CD14-positive monocyte (primary cell): ENCODE results near the gene RPS6KA2. TPM values are rescaled to one million over a fixed set of nuclear protein-coding genes. Genes with fewer than 3 reads are reported as not detected.

Experiments used
- DNase-seq, 3 donors: peaks; one replicate each; pipeline ENCODE4 v3.0.0-alpha.2; 2011 to 2022
- H2AFZ ChIP-seq: 2 replicates; pipeline ENCODE4 v1.6.0; 2012; ENCODE audit warnings: mild to moderate bottlenecking, low read depth, low read length, inconsistent platforms; ENCODE audit not compliant: insufficient read depth, poor library complexity, severe bottlenecking
- H3K27ac ChIP-seq, 2 donors: 1 replicate in 1 of 2; 2 replicates in 1 of 2; pipeline ENCODE4 v1.5.1; 2012 to 2013; ENCODE audit warnings: low read length in 2 of 2, control low read depth in 1 of 2, inconsistent platforms in 1 of 2, low read depth in 1 of 2, mild to moderate bottlenecking in 1 of 2
- H3K27me3 ChIP-seq, 2 donors: one replicate each; pipeline versions ENCODE4 v1.6.0 to v1.6.1; 2011 to 2013; ENCODE audit warnings: low read length in 2 of 2; ENCODE audit not compliant: control insufficient read depth in 2 of 2, insufficient read depth in 2 of 2
- H3K36me3 ChIP-seq, 2 donors: replicated peaks in 1 of 2; 1 replicate in 1 of 2; 2 replicates in 1 of 2; pipeline versions ENCODE4 v1.5.1 to v1.6.1; 2012 to 2013; ENCODE audit warnings: low read length in 2 of 2, control low read depth in 1 of 2, inconsistent platforms in 1 of 2, mild to moderate bottlenecking in 1 of 2; ENCODE audit not compliant: insufficient read depth in 2 of 2, control insufficient read depth in 1 of 2
- H3K4me1 ChIP-seq, 2 donors: 1 replicate in 1 of 2; 2 replicates in 1 of 2; pipeline versions ENCODE4 v1.5.1 to v1.6.1; 2012 to 2013; ENCODE audit warnings: low read length in 2 of 2, control low read depth in 1 of 2, inconsistent platforms in 1 of 2, mild to moderate bottlenecking in 1 of 2, moderate library complexity in 1 of 2; ENCODE audit not compliant: insufficient read depth in 2 of 2, control insufficient read depth in 1 of 2
- H3K4me2 ChIP-seq: replicated peaks from 2 replicates; pipeline ENCODE3; 2012; ENCODE audit warnings: low read length, moderate library complexity, mild to moderate bottlenecking; ENCODE audit not compliant: poor library complexity, severe bottlenecking; ENCODE audit errors: extremely low read depth
- H3K4me3 ChIP-seq, 3 experiments: fragments of 200-600 bp in 1 of 3; sonication (generic) in 1 of 3; replicated peaks in 1 of 3; 1 replicate in 2 of 3; 2 replicates in 1 of 3; pipeline ENCODE4 v1.5.1; 2011 to 2013; ENCODE audit warnings: low read length in 3 of 3, mild to moderate bottlenecking in 3 of 3, control low read depth in 2 of 3, low read depth in 2 of 3, inconsistent platforms in 1 of 3, moderate library complexity in 1 of 3
- H3K79me2 ChIP-seq: 2 replicates; pipeline ENCODE4 v1.6.0; 2012; ENCODE audit warnings: mild to moderate bottlenecking, control low read depth, inconsistent platforms, low read length, moderate library complexity; ENCODE audit not compliant: insufficient read depth
- H3K9ac ChIP-seq: 2 replicates; pipeline ENCODE4 v1.6.0; 2017; ENCODE audit warnings: low read length, mild to moderate bottlenecking; ENCODE audit not compliant: insufficient read depth, poor library complexity, severe bottlenecking
- H3K9me3 ChIP-seq, 2 donors: replicated peaks in 1 of 2; 1 replicate in 1 of 2; 2 replicates in 1 of 2; pipeline versions ENCODE4 v1.5.1 to v1.6.1; 2012 to 2013; ENCODE audit warnings: low read length in 2 of 2, control low read depth in 1 of 2; ENCODE audit not compliant: control insufficient read depth in 1 of 2, insufficient read depth in 1 of 2
- H4K20me1 ChIP-seq: 2 replicates; pipeline ENCODE4 v1.6.0; 2012; ENCODE audit warnings: mild to moderate bottlenecking, low read length, control low read depth, moderate library complexity; ENCODE audit not compliant: insufficient read depth
- H3K27ac Mint-ChIP-seq, 7 donors: one replicate each; pipeline ENCODE4 v1.8.0; 2020; ENCODE audit warnings: mild to moderate bottlenecking in 7 of 7, mixed read lengths in 7 of 7, moderate library complexity in 6 of 7, inconsistent platforms in 2 of 7
- H3K27me3 Mint-ChIP-seq, 3 donors: one replicate each; pipeline ENCODE4 v1.8.0; 2021 to 2022; ENCODE audit warnings: low read depth in 3 of 3, mild to moderate bottlenecking in 3 of 3, mixed read lengths in 3 of 3, moderate library complexity in 3 of 3, inconsistent platforms in 1 of 3
- H3K36me3 Mint-ChIP-seq, 2 donors: one replicate each; pipeline ENCODE4 v1.8.0; 2020; ENCODE audit warnings: mixed read lengths in 2 of 2, inconsistent platforms in 1 of 2, mild to moderate bottlenecking in 1 of 2
- H3K4me1 Mint-ChIP-seq: one replicate; pipeline ENCODE4 v1.8.0; 2020; ENCODE audit warnings: mild to moderate bottlenecking, mixed read lengths
- H3K4me3 Mint-ChIP-seq, 2 donors: one replicate each; pipeline ENCODE4 v1.8.0; 2020; ENCODE audit warnings: mild to moderate bottlenecking in 2 of 2, mixed read lengths in 2 of 2, moderate library complexity in 1 of 2
- H3K9me3 Mint-ChIP-seq, 7 donors: one replicate each; pipeline ENCODE4 v1.8.0; 2020 to 2022; ENCODE audit warnings: mixed read lengths in 7 of 7, mild to moderate bottlenecking in 6 of 7, moderate library complexity in 6 of 7, inconsistent platforms in 2 of 7
- WGBS: methylation state at CpG from one replicate; pipeline ENCODE4 v1.1.5; 2013; ENCODE audit warnings: missing lambda C conversion rate; ENCODE audit not compliant: insufficient coverage; 5-methylcytosine and 5-hydroxymethylcytosine counted together
- intact Hi-C, 2 donors: fragments of 100-400 bp; cut with micrococcal nuclease; formaldehyde crosslinking; loops; one replicate each; pipeline versions ENCODE4 v1.15.0 to v1.15.1; 2023
- polyA plus RNA-seq, 3 donors: library from polyadenylated mRNA; depleted of rRNA in 1 of 3; unstranded in 2 of 3; stranded (reverse) in 1 of 3; fragments of 300-500 nt in 2 of 3; fragments of >200 nt in 1 of 3; fragmentation: Illumina TruSeq in 2 of 3; gene quantifications; 1 replicate in 2 of 3; 2 replicates in 1 of 3; pipeline ENCODE4 v1.2.3, GENCODE V29; 2012 to 2021
- TF ChIP-seq, protein P1 (sequence below): fragments of 200-600 bp; IDR thresholded peaks from one replicate; pipeline ENCODE4 v1.8.0; 2022; ENCODE audit warnings: antibody characterized with exemption, mild to moderate bottlenecking

RPS6KA2 gene
- polyA plus RNA-seq, 3 donors: 1.4 to 3.1 (median 1.9) TPM

DNA sequence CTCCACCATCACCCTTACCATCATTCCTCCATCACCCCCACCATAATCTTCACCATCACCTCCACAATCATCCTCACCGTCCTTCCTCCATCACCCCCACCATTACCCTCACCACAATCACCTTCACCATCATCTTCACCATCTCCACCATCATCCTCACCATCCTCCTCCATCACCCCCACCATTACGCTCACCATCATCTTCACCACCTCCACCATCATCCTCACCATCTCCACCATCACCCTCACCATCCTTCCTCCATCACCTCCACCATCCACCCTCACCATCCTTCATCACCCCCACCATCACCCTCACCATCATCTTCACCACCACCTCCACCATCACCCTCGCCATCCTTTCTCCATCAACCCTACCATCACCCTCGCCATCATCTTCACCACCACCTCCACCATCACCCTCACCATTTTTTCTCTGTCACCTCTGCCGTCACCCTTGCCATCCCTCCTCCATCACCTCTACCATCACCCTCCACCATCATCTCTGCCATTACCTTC is 211.2 kb downstream of the RPS6KA2 start:
- TF ChIP-seq, protein P1, sequence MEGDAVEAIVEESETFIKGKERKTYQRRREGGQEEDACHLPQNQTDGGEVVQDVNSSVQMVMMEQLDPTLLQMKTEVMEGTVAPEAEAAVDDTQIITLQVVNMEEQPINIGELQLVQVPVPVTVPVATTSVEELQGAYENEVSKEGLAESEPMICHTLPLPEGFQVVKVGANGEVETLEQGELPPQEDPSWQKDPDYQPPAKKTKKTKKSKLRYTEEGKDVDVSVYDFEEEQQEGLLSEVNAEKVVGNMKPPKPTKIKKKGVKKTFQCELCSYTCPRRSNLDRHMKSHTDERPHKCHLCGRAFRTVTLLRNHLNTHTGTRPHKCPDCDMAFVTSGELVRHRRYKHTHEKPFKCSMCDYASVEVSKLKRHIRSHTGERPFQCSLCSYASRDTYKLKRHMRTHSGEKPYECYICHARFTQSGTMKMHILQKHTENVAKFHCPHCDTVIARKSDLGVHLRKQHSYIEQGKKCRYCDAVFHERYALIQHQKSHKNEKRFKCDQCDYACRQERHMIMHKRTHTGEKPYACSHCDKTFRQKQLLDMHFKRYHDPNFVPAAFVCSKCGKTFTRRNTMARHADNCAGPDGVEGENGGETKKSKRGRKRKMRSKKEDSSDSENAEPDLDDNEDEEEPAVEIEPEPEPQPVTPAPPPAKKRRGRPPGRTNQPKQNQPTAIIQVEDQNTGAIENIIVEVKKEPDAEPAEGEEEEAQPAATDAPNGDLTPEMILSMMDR: no peak
- WGBS: 91% methylated on average over 5 of the region's 5 CpGs
- intact Hi-C loops: no loop called here
- DNase-seq: no peak
- H3K9me3 ChIP-seq: no peaks in the 10 kb centered on the region
- no peaks in the 10 kb centered on the region for H3K27me3 ChIP-seq
- H3K27ac ChIP-seq: no peak overlapping the region
- peaks cover 0 to 3% of the 10 kb centered on the region in 2 donors for H3K36me3 Mint-ChIP-seq
- no peaks in the 10 kb centered on the region for H3K36me3 ChIP-seq
- H2AFZ ChIP-seq: no peak overlapping the region
- H4K20me1 ChIP-seq: no peaks in the 10 kb centered on the region
- peaks cover 0 to 4% (median 0%) of the 10 kb centered on the region in 7 donors for H3K9me3 Mint-ChIP-seq
- H3K27ac Mint-ChIP-seq: no peak overlapping the region
- H3K4me3 Mint-ChIP-seq: no peak overlapping the region
- H3K4me3 ChIP-seq: no peak overlapping the region
- peaks cover 0 to 3% of the 10 kb centered on the region in 2 donors for H3K4me1 ChIP-seq
- H3K4me2 ChIP-seq: no peak overlapping the region
- no peaks in the 10 kb centered on the region for H3K79me2 ChIP-seq
- H3K4me1 Mint-ChIP-seq: peaks cover 9% of the 10 kb centered on the region
- no peak overlapping the region for H3K9ac ChIP-seq
- H3K27me3 Mint-ChIP-seq: peaks cover 0 to 2% (median 1%) of the 10 kb centered on the region in 3 donors

DNA sequence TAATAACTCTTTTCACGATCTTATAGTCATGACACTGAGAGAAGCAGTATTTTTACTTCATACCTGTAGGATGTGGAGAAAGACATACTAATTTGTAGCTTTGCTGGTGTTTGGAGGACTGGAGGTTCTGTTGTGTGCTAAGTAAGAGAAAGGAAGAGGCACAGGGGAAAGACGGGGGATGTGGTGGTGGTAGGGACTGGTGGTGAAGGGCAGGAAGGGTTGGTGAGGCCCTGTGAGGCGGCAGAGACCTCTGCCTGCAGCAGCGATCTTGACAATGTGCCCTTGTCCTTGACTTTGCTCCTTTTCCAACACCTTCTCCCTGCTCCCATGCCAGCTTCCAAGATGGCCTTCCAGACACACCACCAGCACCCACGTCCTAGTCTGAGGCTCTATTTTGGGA is 211.7 kb downstream of the RPS6KA2 start:
- Histone ChIP-seq H3K27ac (no peak overlapping the region), H3K4me2 (no peak overlapping the region), H3K9me3 (no peaks in the 10 kb centered on the region), H3K79me2 (no peaks in the 10 kb centered on the region), H3K36me3 (no peaks in the 10 kb centered on the region), H4K20me1 (no peaks in the 10 kb centered on the region), H2AFZ (no peak overlapping the region), H3K27me3 (no peaks in the 10 kb centered on the region), H3K9ac (no peak overlapping the region), H3K4me3 (no peak overlapping the region), H3K4me1 (peaks cover 0 to 3% of the 10 kb centered on the region in 2 donors)
- no CpG with 5 or more reads among the region's 5 CpGs for WGBS
- H3K27me3 Mint-ChIP-seq: peaks cover 0 to 2% (median 1%) of the 10 kb centered on the region in 3 donors
- peaks cover 0 to 3% of the 10 kb centered on the region in 2 donors for H3K36me3 Mint-ChIP-seq
- H3K9me3 Mint-ChIP-seq: peaks cover 0 to 4% (median 0%) of the 10 kb centered on the region in 7 donors
- DNase-seq: no peak
- peaks cover 10% of the 10 kb centered on the region for H3K4me1 Mint-ChIP-seq
- intact Hi-C loops: no loop called here
- H3K4me3 Mint-ChIP-seq: no peak overlapping the region
- no peak overlapping the region for H3K27ac Mint-ChIP-seq
- TF ChIP-seq, protein P1: no peak
